ENCODE data around the gene TYRP1. TPM values are rescaled to one million over a fixed set of nuclear protein-coding genes. Genes with fewer than 3 reads are reported as not detected.
"Not testable (repeated sequence)": the region's sequence is repeated elsewhere in the genome, so short reads cannot be mapped to it uniquely, and the experiment has no call there.

TYRP1 gene
- total RNA-seq, 3 donors from 2014 or later (not counting 1 experiment from before 2014, with no cell fraction given) = not detected

DNA sequence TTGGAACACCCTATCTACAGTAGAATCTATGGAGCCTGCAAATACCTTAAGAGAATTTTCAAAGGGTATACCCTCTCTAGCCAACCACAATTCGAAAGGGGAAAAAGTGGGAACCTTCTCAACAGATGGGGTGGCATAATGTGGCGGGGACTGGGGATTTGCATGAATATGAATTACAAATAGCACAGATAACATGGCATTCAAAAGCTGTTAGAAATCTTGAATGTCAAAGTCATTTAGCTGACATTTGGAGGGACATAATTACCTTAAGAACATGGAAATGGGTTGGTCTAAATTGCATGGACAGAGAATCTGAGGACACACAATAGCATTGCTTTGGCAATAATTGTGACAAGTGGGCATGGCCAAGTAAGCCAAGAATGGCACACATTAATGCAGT is 23.2 kb upstream of the TYRP1 start:
- Histone ChIP-seq H3K4me1 (ENCODE audit: control insufficient read depth, insufficient read depth, low read length) (no peaks in the 10 kb centered on the region), H3K36me3 (ENCODE audit: control insufficient read depth, insufficient read depth, low read length) (no peaks in the 10 kb centered on the region), H3K4me3 (ENCODE audit: low read length) (no peak overlapping the region), H3K27ac (ENCODE audit: low read length) (no peak overlapping the region), H3K9me3 (ENCODE audit: control insufficient read depth, insufficient read depth, low read length) (no peaks in the 10 kb centered on the region), H3K27me3 (ENCODE audit: control insufficient read depth, insufficient read depth, low read length) (no peaks in the 10 kb centered on the region)
- DNase-seq = no peak
- 90% methylated on average over 2 of the region's 2 CpGs for WGBS (ENCODE audit: insufficient coverage)
- Mint-ChIP-seq H3K36me3 (no peaks in the 10 kb centered on the region), H3K4me1 (no peaks in the 10 kb centered on the region), H3K9me3 (peaks cover 7 to 13% of the 10 kb centered on the region in 2 donors), H3K27ac (no peak overlapping the region), H3K4me3 (no peak overlapping the region), H3K27me3 (ENCODE audit: low read depth in 2 of 2) (no peaks in the 10 kb centered on the region)
- intact Hi-C loops (cut with micrococcal nuclease) = no loop called here
- ATAC-seq = no peak
- TF ChIP-seq, protein P1, sequence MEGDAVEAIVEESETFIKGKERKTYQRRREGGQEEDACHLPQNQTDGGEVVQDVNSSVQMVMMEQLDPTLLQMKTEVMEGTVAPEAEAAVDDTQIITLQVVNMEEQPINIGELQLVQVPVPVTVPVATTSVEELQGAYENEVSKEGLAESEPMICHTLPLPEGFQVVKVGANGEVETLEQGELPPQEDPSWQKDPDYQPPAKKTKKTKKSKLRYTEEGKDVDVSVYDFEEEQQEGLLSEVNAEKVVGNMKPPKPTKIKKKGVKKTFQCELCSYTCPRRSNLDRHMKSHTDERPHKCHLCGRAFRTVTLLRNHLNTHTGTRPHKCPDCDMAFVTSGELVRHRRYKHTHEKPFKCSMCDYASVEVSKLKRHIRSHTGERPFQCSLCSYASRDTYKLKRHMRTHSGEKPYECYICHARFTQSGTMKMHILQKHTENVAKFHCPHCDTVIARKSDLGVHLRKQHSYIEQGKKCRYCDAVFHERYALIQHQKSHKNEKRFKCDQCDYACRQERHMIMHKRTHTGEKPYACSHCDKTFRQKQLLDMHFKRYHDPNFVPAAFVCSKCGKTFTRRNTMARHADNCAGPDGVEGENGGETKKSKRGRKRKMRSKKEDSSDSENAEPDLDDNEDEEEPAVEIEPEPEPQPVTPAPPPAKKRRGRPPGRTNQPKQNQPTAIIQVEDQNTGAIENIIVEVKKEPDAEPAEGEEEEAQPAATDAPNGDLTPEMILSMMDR (IDR thresholded peaks at IDR 0.05) = no peak

DNA sequence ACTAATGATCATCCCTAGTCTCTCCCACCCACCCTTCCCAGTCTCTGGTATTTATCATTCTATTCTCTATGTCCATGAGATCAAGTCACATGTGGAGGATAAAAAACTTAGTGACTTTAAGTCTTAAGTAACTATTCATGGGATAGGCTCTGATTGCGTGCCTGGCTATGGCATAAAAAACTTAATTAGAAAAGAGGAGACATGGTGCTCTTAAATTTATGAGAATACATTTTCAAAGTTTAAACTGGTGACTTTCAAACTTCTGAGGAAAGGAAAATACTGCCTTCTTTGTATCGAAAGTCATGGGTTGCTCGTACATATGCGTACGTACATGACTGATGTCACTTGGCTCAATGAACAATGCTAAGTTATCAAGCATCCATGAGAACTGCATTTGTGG is 18.2 kb upstream of the TYRP1 start:
- intact Hi-C loops (cut with micrococcal nuclease) = no loop called here
- Histone ChIP-seq H3K27ac (ENCODE audit: low read length) (no peak overlapping the region), H3K27me3 (ENCODE audit: control insufficient read depth, insufficient read depth, low read length) (no peaks in the 10 kb centered on the region), H3K4me3 (ENCODE audit: low read length) (no peak overlapping the region), H3K4me1 (ENCODE audit: control insufficient read depth, insufficient read depth, low read length) (no peaks in the 10 kb centered on the region), H3K36me3 (ENCODE audit: control insufficient read depth, insufficient read depth, low read length) (no peaks in the 10 kb centered on the region), H3K9me3 (ENCODE audit: control insufficient read depth, insufficient read depth, low read length) (no peaks in the 10 kb centered on the region)
- no peaks in the 10 kb centered on the region for H3K4me1 Mint-ChIP-seq
- no peak overlapping the region for H3K4me3 Mint-ChIP-seq
- H3K27ac Mint-ChIP-seq = no peak overlapping the region
- peaks cover 6 to 13% of the 10 kb centered on the region in 2 donors for H3K9me3 Mint-ChIP-seq
- H3K36me3 Mint-ChIP-seq = no peaks in the 10 kb centered on the region
- WGBS (ENCODE audit: insufficient coverage) = 97% methylated on average over 5 of the region's 5 CpGs
- H3K27me3 Mint-ChIP-seq (ENCODE audit: low read depth in 2 of 2) = no peaks in the 10 kb centered on the region
- ATAC-seq (no peak), DNase-seq (no peak)
- TF ChIP-seq, protein P1 (IDR thresholded peaks at IDR 0.05) = no peak

DNA sequence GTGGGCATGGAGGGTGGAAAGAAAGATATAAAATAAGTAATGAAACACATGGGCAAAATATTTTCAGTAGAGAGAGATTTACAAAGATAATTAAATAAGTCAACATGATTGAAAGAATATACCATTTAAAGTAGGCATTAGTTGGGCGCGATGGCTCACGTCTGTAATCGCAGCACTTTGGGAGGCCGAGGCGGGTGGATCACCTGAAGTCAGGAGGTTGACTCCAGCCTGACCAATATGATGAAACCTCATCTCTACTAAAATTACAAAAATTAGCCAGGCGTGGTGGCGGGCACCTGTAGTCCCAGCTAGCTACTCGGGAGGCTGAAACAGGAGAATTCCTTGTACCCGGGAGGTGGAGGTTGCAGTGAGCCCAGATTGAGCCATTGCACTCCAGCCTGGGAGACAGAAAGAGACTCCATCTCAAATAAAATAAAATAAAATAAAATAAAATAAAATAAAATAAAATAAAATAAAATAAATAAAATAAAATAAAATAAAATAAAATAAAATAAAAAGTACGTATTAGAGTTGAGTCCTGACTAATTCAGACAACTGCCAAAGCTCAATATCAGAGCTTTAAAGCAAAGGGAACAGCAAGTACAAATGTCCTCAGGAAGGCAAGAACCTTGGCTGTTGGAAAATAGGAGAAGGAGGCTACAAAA is 15.6 kb upstream of the TYRP1 start:
- H3K4me3 Mint-ChIP-seq; H3K27me3 ChIP-seq (ENCODE audit: control insufficient read depth, insufficient read depth, low read length); H3K36me3 ChIP-seq (ENCODE audit: control insufficient read depth, insufficient read depth, low read length); H3K4me1 ChIP-seq (ENCODE audit: control insufficient read depth, insufficient read depth, low read length); H3K27ac ChIP-seq (ENCODE audit: low read length); DNase-seq; H3K36me3 Mint-ChIP-seq; H3K4me1 Mint-ChIP-seq; ATAC-seq; H3K9me3 ChIP-seq (ENCODE audit: control insufficient read depth, insufficient read depth, low read length); H3K27me3 Mint-ChIP-seq (ENCODE audit: low read depth in 2 of 2); intact Hi-C loops (cut with micrococcal nuclease); H3K4me3 ChIP-seq (ENCODE audit: low read length); H3K27ac Mint-ChIP-seq: not testable (repeated sequence)
- WGBS (ENCODE audit: insufficient coverage) = 94% methylated on average over 10 of the region's 11 CpGs
- peaks cover 6 to 10% of the 10 kb centered on the region in 2 donors for H3K9me3 Mint-ChIP-seq

DNA sequence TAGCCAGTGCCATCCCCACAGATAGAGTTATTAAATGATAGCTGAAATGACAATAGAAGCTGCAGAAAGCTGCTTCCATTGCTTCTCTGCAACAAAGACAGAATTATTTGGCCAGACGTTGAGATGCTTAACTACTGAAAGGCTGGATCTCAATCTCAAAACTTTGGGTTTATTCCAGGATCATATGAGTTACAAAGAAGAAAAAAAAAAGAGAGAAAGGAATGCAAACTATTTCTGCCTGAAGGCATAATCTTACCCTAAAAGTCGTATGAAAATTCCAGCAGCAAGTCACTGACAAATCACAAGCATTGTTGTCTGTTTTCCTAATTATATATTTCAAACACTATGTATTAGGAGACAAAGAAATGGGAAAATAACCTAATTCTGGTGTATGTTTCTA is 12.8 kb upstream of the TYRP1 start:
- H3K27me3 Mint-ChIP-seq (ENCODE audit: low read depth in 2 of 2) = no peaks in the 10 kb centered on the region
- no peak overlapping the region for H3K4me3 Mint-ChIP-seq

More for the DNA sequence above, 12.8 kb upstream of the TYRP1 start:
- ATAC-seq = no peak
- intact Hi-C loops (cut with micrococcal nuclease) = no loop called here
- Histone ChIP-seq H3K4me1 (ENCODE audit: control insufficient read depth, insufficient read depth, low read length) (no peaks in the 10 kb centered on the region), H3K27ac (ENCODE audit: low read length) (no peak overlapping the region), H3K4me3 (ENCODE audit: low read length) (no peak overlapping the region), H3K36me3 (ENCODE audit: control insufficient read depth, insufficient read depth, low read length) (no peaks in the 10 kb centered on the region), H3K9me3 (ENCODE audit: control insufficient read depth, insufficient read depth, low read length) (no peaks in the 10 kb centered on the region), H3K27me3 (ENCODE audit: control insufficient read depth, insufficient read depth, low read length) (no peaks in the 10 kb centered on the region)
- no peak for DNase-seq
- 70% methylated on average over 1 of the region's 2 CpGs for WGBS (ENCODE audit: insufficient coverage)
- Mint-ChIP-seq H3K9me3 (peaks cover 13 to 22% of the 10 kb centered on the region in 2 donors), H3K36me3 (no peaks in the 10 kb centered on the region), H3K4me1 (no peaks in the 10 kb centered on the region), H3K27ac (no peak overlapping the region)
- TF ChIP-seq, protein P1 (IDR thresholded peaks at IDR 0.05) = no peak

Data from natural killer cell (primary cell).